ENCODE data around the gene NDUFB2. TPM values are rescaled to one million over a fixed set of nuclear protein-coding genes. Genes with fewer than 3 reads are reported as not detected.

NDUFB2 gene
- polyA plus RNA-seq, 1 donor from 2014 or later: 745 TPM

- Histone ChIP-seq H4K20me1 (ENCODE audit: insufficient read depth) (no peaks in the 10 kb centered on the region), H3K9me3 (ENCODE audit: low read length) (no peaks in the 10 kb centered on the region), H3F3A (ENCODE audit: insufficient read depth, low read length, poor library complexity, severe bottlenecking) (no peaks in the 10 kb centered on the region), H3K79me2 (replicated peaks; ENCODE audit: insufficient read depth, low read length) (no peaks in the 10 kb centered on the region), H3K27me3 (ENCODE audit: insufficient read depth, low read depth, low read length) (no peaks in the 10 kb centered on the region), H3K9me2 (ENCODE audit: insufficient read depth, low read length) (no peaks in the 10 kb centered on the region), H3K27ac (ENCODE audit: low read length) (no peak overlapping the region), H3K4me2 (ENCODE audit: low read length) (no peak overlapping the region), H3K4me3 (ENCODE audit: low read length) (no peak overlapping the region), H2AFZ (ENCODE audit: low read depth, low read length) (no peak overlapping the region), H3K9ac (ENCODE audit: low read length) (no peak overlapping the region), H3K36me3 (ENCODE audit: insufficient read depth, low read length) (no peaks in the 10 kb centered on the region)
- TF ChIP-seq RAD21 (conservative IDR thresholded peaks at IDR 0.05): no peak
- TF ChIP-seq SMC3 (conservative IDR thresholded peaks at IDR 0.05; ENCODE audit: poor library complexity): no peak
- no peak for TF ChIP-seq EP300 (conservative IDR thresholded peaks at IDR 0.05; ENCODE audit: poor library complexity, severe bottlenecking)
Observed at GRCh38 chr7:140654661-140655060, 41.8 kb upstream of the NDUFB2 start.

GRCh38 chr7:140655511-140656408 is 40.7 kb upstream of the NDUFB2 start:
- Histone ChIP-seq H3K27me3 (ENCODE audit: insufficient read depth, low read depth, low read length) (no peaks in the 10 kb centered on the region), H4K20me1 (ENCODE audit: insufficient read depth) (no peaks in the 10 kb centered on the region), H3K4me3 (ENCODE audit: low read length) (no peak overlapping the region), H3K9ac (ENCODE audit: low read length) (no peak overlapping the region), H3K4me2 (ENCODE audit: low read length) (no peak overlapping the region), H3K9me3 (ENCODE audit: low read length) (no peaks in the 10 kb centered on the region), H3K79me2 (replicated peaks; ENCODE audit: insufficient read depth, low read length) (no peaks in the 10 kb centered on the region), H3K27ac (ENCODE audit: low read length) (no peak overlapping the region), H2AFZ (ENCODE audit: low read depth, low read length) (no peak overlapping the region), H3K9me2 (ENCODE audit: insufficient read depth, low read length) (no peaks in the 10 kb centered on the region), H3F3A (ENCODE audit: insufficient read depth, low read length, poor library complexity, severe bottlenecking) (no peaks in the 10 kb centered on the region), H3K36me3 (ENCODE audit: insufficient read depth, low read length) (no peaks in the 10 kb centered on the region)
- TF ChIP-seq RAD21 (conservative IDR thresholded peaks at IDR 0.05) (no peak), MXI1 (conservative IDR thresholded peaks at IDR 0.05; ENCODE audit: poor library complexity, severe bottlenecking) (no peak)

DNA sequence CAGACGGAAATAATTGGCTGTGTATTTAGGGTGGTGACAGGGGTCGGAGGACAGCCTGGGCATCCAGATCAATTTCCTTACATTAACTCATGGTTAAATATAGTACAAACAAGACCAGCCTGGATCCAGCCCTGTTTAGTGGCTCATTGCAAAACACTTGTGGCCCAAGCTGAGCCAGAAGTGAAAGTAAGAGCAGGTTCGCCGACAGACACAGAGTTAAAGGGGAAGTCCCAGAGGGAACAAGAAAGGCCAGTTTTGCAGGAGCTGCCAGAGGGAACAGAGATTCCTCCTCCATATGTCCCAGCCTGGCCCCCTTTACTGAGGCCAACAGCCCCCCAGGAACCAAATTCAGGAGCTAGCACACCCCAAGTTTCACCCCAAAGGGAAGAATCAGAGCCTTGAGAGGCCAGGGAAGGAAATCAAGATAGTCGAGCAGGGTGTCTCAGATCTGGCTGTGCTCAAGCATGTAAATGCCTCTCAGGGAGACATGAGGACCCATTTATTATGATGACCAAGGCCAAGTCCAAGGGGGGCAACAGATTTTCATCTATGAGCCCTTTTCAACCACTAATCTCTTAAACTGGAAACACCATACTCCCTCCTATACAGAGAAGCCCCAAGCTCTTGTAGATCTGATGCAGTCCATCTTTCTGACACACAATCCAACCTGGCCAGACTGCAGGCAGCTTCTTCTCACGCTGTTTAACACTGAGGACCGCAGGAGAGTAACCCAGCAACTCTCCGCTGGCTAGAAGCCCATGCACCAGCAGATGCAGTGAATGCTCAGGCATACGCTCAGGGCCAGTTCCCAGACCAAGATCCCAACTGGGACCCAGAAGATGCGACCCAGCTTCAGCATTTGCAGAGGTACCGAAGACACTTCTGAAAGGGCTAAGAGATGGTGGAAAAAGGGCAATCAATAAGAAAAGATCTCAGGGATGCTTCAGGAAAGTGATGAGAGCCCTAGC is 39.7 kb upstream of the NDUFB2 start:
- H3F3A ChIP-seq (ENCODE audit: insufficient read depth, low read length, poor library complexity, severe bottlenecking): no peaks in the 10 kb centered on the region
- no peaks in the 10 kb centered on the region for H4K20me1 ChIP-seq (ENCODE audit: insufficient read depth)
- H3K36me3 ChIP-seq (ENCODE audit: insufficient read depth, low read length): no peaks in the 10 kb centered on the region
- no peak overlapping the region for H3K4me3 ChIP-seq (ENCODE audit: low read length)
- no peaks in the 10 kb centered on the region for H3K9me2 ChIP-seq (ENCODE audit: insufficient read depth, low read length)
- no peak overlapping the region for H3K27ac ChIP-seq (ENCODE audit: low read length)
- no peaks in the 10 kb centered on the region for H3K9me3 ChIP-seq (ENCODE audit: low read length)
- no peak for TF ChIP-seq CTCF (IDR thresholded peaks at IDR 0.05; ENCODE audit: poor library complexity, severe bottlenecking)
- TF ChIP-seq, protein P1, sequence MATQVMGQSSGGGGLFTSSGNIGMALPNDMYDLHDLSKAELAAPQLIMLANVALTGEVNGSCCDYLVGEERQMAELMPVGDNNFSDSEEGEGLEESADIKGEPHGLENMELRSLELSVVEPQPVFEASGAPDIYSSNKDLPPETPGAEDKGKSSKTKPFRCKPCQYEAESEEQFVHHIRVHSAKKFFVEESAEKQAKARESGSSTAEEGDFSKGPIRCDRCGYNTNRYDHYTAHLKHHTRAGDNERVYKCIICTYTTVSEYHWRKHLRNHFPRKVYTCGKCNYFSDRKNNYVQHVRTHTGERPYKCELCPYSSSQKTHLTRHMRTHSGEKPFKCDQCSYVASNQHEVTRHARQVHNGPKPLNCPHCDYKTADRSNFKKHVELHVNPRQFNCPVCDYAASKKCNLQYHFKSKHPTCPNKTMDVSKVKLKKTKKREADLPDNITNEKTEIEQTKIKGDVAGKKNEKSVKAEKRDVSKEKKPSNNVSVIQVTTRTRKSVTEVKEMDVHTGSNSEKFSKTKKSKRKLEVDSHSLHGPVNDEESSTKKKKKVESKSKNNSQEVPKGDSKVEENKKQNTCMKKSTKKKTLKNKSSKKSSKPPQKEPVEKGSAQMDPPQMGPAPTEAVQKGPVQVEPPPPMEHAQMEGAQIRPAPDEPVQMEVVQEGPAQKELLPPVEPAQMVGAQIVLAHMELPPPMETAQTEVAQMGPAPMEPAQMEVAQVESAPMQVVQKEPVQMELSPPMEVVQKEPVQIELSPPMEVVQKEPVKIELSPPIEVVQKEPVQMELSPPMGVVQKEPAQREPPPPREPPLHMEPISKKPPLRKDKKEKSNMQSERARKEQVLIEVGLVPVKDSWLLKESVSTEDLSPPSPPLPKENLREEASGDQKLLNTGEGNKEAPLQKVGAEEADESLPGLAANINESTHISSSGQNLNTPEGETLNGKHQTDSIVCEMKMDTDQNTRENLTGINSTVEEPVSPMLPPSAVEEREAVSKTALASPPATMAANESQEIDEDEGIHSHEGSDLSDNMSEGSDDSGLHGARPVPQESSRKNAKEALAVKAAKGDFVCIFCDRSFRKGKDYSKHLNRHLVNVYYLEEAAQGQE (IDR thresholded peaks at IDR 0.05; ENCODE audit: borderline replicate concordance): no peak
- TF ChIP-seq SMC3 (conservative IDR thresholded peaks at IDR 0.05; ENCODE audit: poor library complexity): no peak
- H3K9ac ChIP-seq (ENCODE audit: low read length): no peak overlapping the region
- H3K27me3 ChIP-seq (ENCODE audit: insufficient read depth, low read depth, low read length): no peaks in the 10 kb centered on the region
- H3K79me2 ChIP-seq (replicated peaks; ENCODE audit: insufficient read depth, low read length): no peaks in the 10 kb centered on the region
- H2AFZ ChIP-seq (ENCODE audit: low read depth, low read length): no peak overlapping the region
- H3K4me2 ChIP-seq (ENCODE audit: low read length): no peak overlapping the region

All from neural cell (in vitro differentiated cells).